ENCODE results near the gene SLC17A9. TPM values are rescaled to one million over a fixed set of nuclear protein-coding genes. Genes with fewer than 3 reads are reported as not detected.

SLC17A9 gene
- total and polyA plus RNA-seq, 2 of the 8 experiments (the other 6 are each of a cell fraction or from before 2014, with no cell fraction given) = 23.5 to 35.2 TPM

- peak overlapping the region; percentile 23; the same call in 1 of the 2 replicates for H2BK12ac ChIP-seq (ENCODE audit: low read depth, low read length)
- ChIA-PET CTCF (ENCODE audit: partially characterized antibody) (interaction anchor here (0.7 to 8.1 kb wide), 19 partner anchors 10 to 179 kb away, joined by 3 to 53 read pairs (median 4); partner anchors contain the start of gene BHLHE23), POLR2A (ENCODE audit: partially characterized antibody) (interaction anchor here (0.6 to 3.4 kb wide), 9 partner anchors 10 to 86 kb away, joined by 3 to 13 read pairs (median 3); partner anchors contain the start of gene BHLHE23)
- FAIRE-seq = no peak
- no peaks in the 10 kb centered on the region; a peak in 1 of 8 replicates for H3K36me3 ChIP-seq (ENCODE audit: control insufficient read depth in 2 of 4, insufficient read depth in 4 of 4, low read length in 3 of 4)
- peaks cover 0 to 8% of the 10 kb centered on the region in 2 experiments for H4K20me1 ChIP-seq (replicated peaks in 1 of 2; ENCODE audit: control insufficient read depth in 1 of 2, insufficient read depth in 2 of 2, low read length in 2 of 2)
- H3K23ac ChIP-seq (ENCODE audit: insufficient read length) = no peak overlapping the region
- H3K4me1 ChIP-seq (replicated peaks in 1 of 4; ENCODE audit: control insufficient read depth in 3 of 4, insufficient read depth in 4 of 4, low read length in 3 of 4) = peaks cover 2 to 20% (median 11%) of the 10 kb centered on the region in 4 experiments
- no peak overlapping the region for H2BK120ac ChIP-seq (replicated peaks; ENCODE audit: low read depth, low read length)
- no peak overlapping the region for H4K5ac ChIP-seq (ENCODE audit: insufficient read length, low read depth, low read length)
- H4K8ac ChIP-seq (ENCODE audit: extremely low read depth, insufficient read depth, low read length) = peak overlapping the region; percentile 57
- H3K9me3 ChIP-seq (ENCODE audit: insufficient read depth in 2 of 2, low read depth in 1 of 2, low read length in 1 of 2) = no peaks in the 10 kb centered on the region
- H3K27me3 ChIP-seq (replicated peaks in 1 of 4; ENCODE audit: control insufficient read depth in 3 of 4, extremely low read depth in 1 of 4, insufficient read depth in 3 of 4, low read length in 3 of 4) = peaks cover 8 to 34% (median 23%) of the 10 kb centered on the region in 4 experiments
- H3K9ac ChIP-seq (replicated peaks in 1 of 4; ENCODE audit: extremely low read depth in 1 of 4, low read depth in 3 of 4, low read length in 3 of 4) = no peak overlapping the region
- 0 out of 2 replicates have a peak overlapping the region, but pooled peaks have one; percentile 72 for H2BK15ac ChIP-seq (ENCODE audit: low read length)
- peak overlapping the region; percentile 65 for H4K91ac ChIP-seq (replicated peaks; ENCODE audit: insufficient read length, low read length)
- no peak for DNase-seq (ENCODE audit: low read depth in 1 of 2, low spot score in 2 of 2)
- H3K27ac ChIP-seq (ENCODE audit: low read depth, low read length) = no peak overlapping the region
- H2BK5ac ChIP-seq (ENCODE audit: low read depth, low read length) = peak overlapping the region; percentile 60; the same call in 1 of the 2 replicates
- H3K79me2 ChIP-seq (ENCODE audit: control insufficient read depth in 1 of 2, insufficient read depth in 2 of 2, low read length in 2 of 2) = no peaks in the 10 kb centered on the region
- no peak overlapping the region for H3K14ac ChIP-seq (ENCODE audit: insufficient read length)
- H3K56ac ChIP-seq (replicated peaks; ENCODE audit: insufficient read length, low read depth, low read length) = no peak overlapping the region
- no peak overlapping the region for H3K4me3 ChIP-seq (ENCODE audit: extremely low read depth in 1 of 4, insufficient read depth in 2 of 4, low read depth in 3 of 4, low read length in 4 of 4)
- H3K23me2 ChIP-seq (ENCODE audit: low read depth, low read length) = peaks cover 13% of the 10 kb centered on the region; the same call in 1 of the 2 replicates
- H3K4ac ChIP-seq (replicated peaks; ENCODE audit: insufficient read length, low read depth, low read length) = peak overlapping the region; percentile 85
- H3K79me1 ChIP-seq (ENCODE audit: low read depth, low read length) = no peaks in the 10 kb centered on the region
- 70% methylated on average over 30 of the region's 33 CpGs; no CpG with 5 or more reads in 1 of the 2 experiments for WGBS, 2 experiments (ENCODE audit: extremely low coverage in 1 of 2, insufficient coverage in 1 of 2, insufficient read length in 1 of 2, insufficient replicate concordance in 2 of 2, low coverage in 1 of 2, low lambda C conversion rate in 2 of 2, missing lambda C conversion rate in 1 of 2)
- no peak overlapping the region for H2BK20ac ChIP-seq (ENCODE audit: low read length)
- no peak overlapping the region for H3K4me2 ChIP-seq (ENCODE audit: insufficient read depth in 1 of 2, low read depth in 2 of 2, low read length in 2 of 2)
- H3K18ac ChIP-seq (ENCODE audit: extremely low read depth, low read length) = peak overlapping the region; percentile 19
- H2AFZ ChIP-seq (ENCODE audit: low read length) = no peak overlapping the region
- peak overlapping the region; percentile 53; the same call in 1 of the 2 replicates for H2AK5ac ChIP-seq (ENCODE audit: low read depth, low read length)
- no peak for TF ChIP-seq GTF2F1 (IDR thresholded peaks at IDR 0.05; ENCODE audit: borderline replicate concordance, low read depth, low read length)
- TF ChIP-seq SIN3A (conservative IDR thresholded peaks at IDR 0.05 in 1 of 2, IDR thresholded peaks at IDR 0.05 in 1 of 2; ENCODE audit: low read depth in 1 of 2, low read length in 2 of 2) = no peak
- no peak for TF ChIP-seq CBX5 (IDR thresholded peaks at IDR 0.05; ENCODE audit: low read depth, low read length)
- no peak for TF ChIP-seq SP2 (IDR thresholded peaks at IDR 0.05; ENCODE audit: low read length)
- TF ChIP-seq POLR2AphosphoS5 (IDR thresholded peaks at IDR 0.05; ENCODE audit: low read depth, low read length) = no peak
- TF ChIP-seq PHF8 (conservative IDR thresholded peaks at IDR 0.05; ENCODE audit: low read depth, low read length) = no peak
- TF ChIP-seq ATF2 (IDR thresholded peaks at IDR 0.05; ENCODE audit: low read length) = no peak
- TF ChIP-seq GABPA (IDR thresholded peaks at IDR 0.05; ENCODE audit: borderline replicate concordance, insufficient read depth, low read length) = no peak
- no peak for TF ChIP-seq JUND (IDR thresholded peaks at IDR 0.05; ENCODE audit: low read length)
Measured at GRCh38 chr20:62970307-62971210, 18.1 kb downstream of the SLC17A9 start.

Data from H1 (cell line).